ENCODE results near the gene NUDCD3. TPM values are rescaled to one million over a fixed set of nuclear protein-coding genes. Genes with fewer than 3 reads are reported as not detected.
A peak's percentile ranks its signal among the peaks of the same experiment; 100 is the strongest.

Gene NUDCD3
- total RNA-seq, 1 donor from 2014 or later: 86.8 TPM

DNA sequence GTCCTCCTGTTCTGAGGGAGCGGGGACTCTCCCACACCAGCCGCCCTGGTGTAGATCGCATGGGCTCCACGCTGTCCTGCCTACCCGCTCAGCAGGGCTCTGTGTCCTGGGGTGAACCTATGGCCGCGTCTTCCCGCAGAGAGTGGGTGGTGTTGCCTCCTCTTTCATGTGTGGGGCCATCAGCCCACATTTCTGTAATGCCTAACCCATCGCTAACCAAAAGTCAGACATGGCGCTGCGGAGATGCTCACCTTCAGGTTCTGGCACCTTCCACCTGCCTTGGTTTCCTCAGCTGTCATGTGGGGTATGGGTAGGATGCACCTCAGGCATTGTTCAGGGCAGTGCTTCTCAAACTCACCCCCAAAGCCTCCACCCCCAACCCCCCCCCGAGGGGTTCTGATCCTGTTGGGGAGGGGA lies 114.5 kb downstream of the NUDCD3 start:
- H3K36me3 Mint-ChIP-seq (ENCODE audit: low read depth, unreplicated experiment): peaks cover 6% of the 10 kb centered on the region
- H3K27ac ChIP-seq (ENCODE audit: low read depth, low read length): no peak overlapping the region
- peak overlapping the region; percentile 7 for H3K27ac Mint-ChIP-seq (ENCODE audit: unreplicated experiment)
- no peak overlapping the region for H3K4me3 Mint-ChIP-seq (ENCODE audit: unreplicated experiment)
- no peak for TF ChIP-seq CTCF (IDR thresholded peaks at IDR 0.05; ENCODE audit: insufficient read depth, low read depth, low read length)
- no peak for TF ChIP-seq EZH2 (IDR thresholded peaks at IDR 0.05; ENCODE audit: insufficient read depth, low read length)
- peaks cover 20% of the 10 kb centered on the region for H3K4me1 Mint-ChIP-seq (ENCODE audit: low read depth, unreplicated experiment)
- no peaks in the 10 kb centered on the region for H3K9me3 Mint-ChIP-seq (ENCODE audit: unreplicated experiment)
- peaks cover 21% of the 10 kb centered on the region for H3K27me3 Mint-ChIP-seq (ENCODE audit: low read depth, unreplicated experiment)
- no peaks in the 10 kb centered on the region for H3K36me3 ChIP-seq (ENCODE audit: insufficient read depth, low read length)
- no peak overlapping the region for H3K9ac ChIP-seq (ENCODE audit: low read length)
- H3K9me3 ChIP-seq (ENCODE audit: insufficient read depth, low read depth, low read length): no peaks in the 10 kb centered on the region
- H3K4me1 ChIP-seq (ENCODE audit: insufficient read depth, low read length): peaks cover 31% of the 10 kb centered on the region
- FAIRE-seq (no peak), DNase-seq (ENCODE audit: low read depth) (no peak)
- no peaks in the 10 kb centered on the region for H3K79me2 ChIP-seq (ENCODE audit: insufficient read depth, low read length)
- no peak overlapping the region for H3K4me3 ChIP-seq (ENCODE audit: insufficient read depth, low read depth, low read length)
- no peak overlapping the region for H2AFZ ChIP-seq (ENCODE audit: low read depth, low read length)
- no peak overlapping the region for H3K4me2 ChIP-seq (ENCODE audit: low read length)
- no peaks in the 10 kb centered on the region for H4K20me1 ChIP-seq (ENCODE audit: insufficient read depth, low read length)
- no peaks in the 10 kb centered on the region for H3K27me3 ChIP-seq (ENCODE audit: insufficient read depth, low read length)

DNA sequence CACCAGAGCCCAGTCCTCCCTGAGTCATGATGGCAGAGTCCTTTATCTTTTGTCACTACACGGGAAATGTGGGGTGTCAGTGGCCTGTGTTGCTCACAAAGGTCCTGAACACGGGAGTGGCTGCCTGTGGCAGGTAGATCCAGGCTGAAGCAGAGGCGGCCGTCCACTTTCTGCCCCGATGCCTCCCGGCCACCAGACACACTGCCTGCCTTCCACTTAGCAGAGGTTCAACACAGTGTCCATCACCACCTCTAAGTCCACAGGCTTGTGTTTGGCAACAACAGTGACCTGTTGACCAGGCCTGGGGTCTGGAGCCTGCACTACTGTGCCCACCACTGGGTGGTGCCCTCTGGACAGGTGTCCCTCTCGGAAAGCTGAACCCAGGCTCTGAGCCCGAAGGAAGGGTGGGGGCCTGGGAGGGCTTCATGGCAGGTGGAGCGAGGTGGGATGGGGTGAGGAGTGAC lies 115.2 kb downstream of the NUDCD3 start:
- peaks cover 24% of the 10 kb centered on the region for H3K4me1 ChIP-seq (ENCODE audit: insufficient read depth, low read length)
- H3K36me3 ChIP-seq (ENCODE audit: insufficient read depth, low read length): no peaks in the 10 kb centered on the region
- DNase-seq (ENCODE audit: low read depth) (no peak), FAIRE-seq (no peak)
- H3K9me3 Mint-ChIP-seq (ENCODE audit: unreplicated experiment): no peaks in the 10 kb centered on the region
- H3K27ac Mint-ChIP-seq (ENCODE audit: unreplicated experiment): peak overlapping the region; percentile 34
- H3K4me1 Mint-ChIP-seq (ENCODE audit: low read depth, unreplicated experiment): peaks cover 15% of the 10 kb centered on the region
- no peaks in the 10 kb centered on the region for H3K27me3 ChIP-seq (ENCODE audit: insufficient read depth, low read length)
- TF ChIP-seq EZH2 (IDR thresholded peaks at IDR 0.05; ENCODE audit: insufficient read depth, low read length): no peak
- no peak for TF ChIP-seq CTCF (IDR thresholded peaks at IDR 0.05; ENCODE audit: insufficient read depth, low read depth, low read length)
- H3K4me2 ChIP-seq (ENCODE audit: low read length): no peak overlapping the region
- no peak overlapping the region for H3K4me3 Mint-ChIP-seq (ENCODE audit: unreplicated experiment)
- no peaks in the 10 kb centered on the region for H4K20me1 ChIP-seq (ENCODE audit: insufficient read depth, low read length)
- no peak overlapping the region for H3K9ac ChIP-seq (ENCODE audit: low read length)
- H3K9me3 ChIP-seq (ENCODE audit: insufficient read depth, low read depth, low read length): no peaks in the 10 kb centered on the region
- H3K36me3 Mint-ChIP-seq (ENCODE audit: low read depth, unreplicated experiment): peaks cover 6% of the 10 kb centered on the region
- no peak overlapping the region for H3K27ac ChIP-seq (ENCODE audit: low read depth, low read length)
- H3K4me3 ChIP-seq (ENCODE audit: insufficient read depth, low read depth, low read length): no peak overlapping the region
- no peaks in the 10 kb centered on the region for H3K79me2 ChIP-seq (ENCODE audit: insufficient read depth, low read length)
- no peak overlapping the region for H2AFZ ChIP-seq (ENCODE audit: low read depth, low read length)
- H3K27me3 Mint-ChIP-seq (ENCODE audit: low read depth, unreplicated experiment): peaks cover 21% of the 10 kb centered on the region

DNA sequence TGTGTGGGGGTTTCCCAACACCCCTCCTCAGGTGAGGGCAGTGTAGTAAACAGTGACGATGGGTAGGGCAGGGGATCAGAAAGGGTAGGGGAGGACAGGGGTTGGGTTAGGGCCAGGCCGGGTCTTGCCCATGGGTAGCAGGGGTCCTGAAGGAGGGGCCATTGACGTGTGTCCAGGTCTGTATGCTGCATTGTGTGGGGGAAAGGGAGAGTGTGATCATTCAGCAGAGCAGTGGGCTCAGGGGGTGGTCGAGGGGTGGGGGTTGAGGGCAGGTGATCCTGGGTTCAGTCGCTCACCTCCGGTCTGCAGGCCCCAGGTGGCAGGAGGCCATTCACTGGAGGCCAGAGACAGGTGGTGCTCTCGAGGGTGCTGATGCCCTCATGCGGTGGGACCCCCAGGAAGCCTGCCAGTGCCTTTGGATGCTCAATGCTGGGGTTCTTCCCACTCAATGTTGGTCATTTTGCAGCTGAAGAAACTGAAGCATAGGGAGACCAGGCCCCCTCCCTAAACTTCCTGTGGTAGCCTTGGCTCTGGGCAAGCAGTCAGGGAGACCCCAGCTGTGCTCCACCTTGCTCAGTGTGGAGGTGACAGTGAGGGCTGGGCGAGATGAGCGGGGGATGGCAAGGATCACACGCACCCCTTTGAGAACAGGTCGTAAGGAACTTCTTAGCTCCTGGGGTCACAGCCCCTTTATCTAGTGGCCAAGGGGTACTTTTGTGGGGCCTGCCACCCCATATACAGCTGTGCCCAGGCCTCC lies 116.3 kb downstream of the NUDCD3 start:
- no peaks in the 10 kb centered on the region for H3K79me2 ChIP-seq (ENCODE audit: insufficient read depth, low read length)
- H3K4me2 ChIP-seq (ENCODE audit: low read length): no peak overlapping the region
- no peak overlapping the region for H3K27ac Mint-ChIP-seq (ENCODE audit: unreplicated experiment)
- H4K20me1 ChIP-seq (ENCODE audit: insufficient read depth, low read length): no peaks in the 10 kb centered on the region
- no peak overlapping the region for H3K4me3 Mint-ChIP-seq (ENCODE audit: unreplicated experiment)
- no peak overlapping the region for H3K9ac ChIP-seq (ENCODE audit: low read length)
- no peak for TF ChIP-seq EZH2 (IDR thresholded peaks at IDR 0.05; ENCODE audit: insufficient read depth, low read length)
- TF ChIP-seq CTCF (IDR thresholded peaks at IDR 0.05; ENCODE audit: insufficient read depth, low read depth, low read length): no peak
- H2AFZ ChIP-seq (ENCODE audit: low read depth, low read length): no peak overlapping the region
- peaks cover 14% of the 10 kb centered on the region for H3K4me1 ChIP-seq (ENCODE audit: insufficient read depth, low read length)
- no peak for FAIRE-seq
- H3K9me3 ChIP-seq (ENCODE audit: insufficient read depth, low read depth, low read length): no peaks in the 10 kb centered on the region
- no peak overlapping the region for H3K27ac ChIP-seq (ENCODE audit: low read depth, low read length)
- H3K27me3 Mint-ChIP-seq (ENCODE audit: low read depth, unreplicated experiment): peaks cover 21% of the 10 kb centered on the region
- H3K4me3 ChIP-seq (ENCODE audit: insufficient read depth, low read depth, low read length): no peak overlapping the region
- H3K36me3 Mint-ChIP-seq (ENCODE audit: low read depth, unreplicated experiment): peaks cover 4% of the 10 kb centered on the region
- peaks cover 3% of the 10 kb centered on the region for H3K9me3 Mint-ChIP-seq (ENCODE audit: unreplicated experiment)
- no peaks in the 10 kb centered on the region for H3K36me3 ChIP-seq (ENCODE audit: insufficient read depth, low read length)
- H3K27me3 ChIP-seq (ENCODE audit: insufficient read depth, low read length): no peaks in the 10 kb centered on the region
- peaks cover 9% of the 10 kb centered on the region for H3K4me1 Mint-ChIP-seq (ENCODE audit: low read depth, unreplicated experiment)
- DNase-seq (ENCODE audit: low read depth): no peak
